ENCODE results near the gene CDK8.

DNA sequence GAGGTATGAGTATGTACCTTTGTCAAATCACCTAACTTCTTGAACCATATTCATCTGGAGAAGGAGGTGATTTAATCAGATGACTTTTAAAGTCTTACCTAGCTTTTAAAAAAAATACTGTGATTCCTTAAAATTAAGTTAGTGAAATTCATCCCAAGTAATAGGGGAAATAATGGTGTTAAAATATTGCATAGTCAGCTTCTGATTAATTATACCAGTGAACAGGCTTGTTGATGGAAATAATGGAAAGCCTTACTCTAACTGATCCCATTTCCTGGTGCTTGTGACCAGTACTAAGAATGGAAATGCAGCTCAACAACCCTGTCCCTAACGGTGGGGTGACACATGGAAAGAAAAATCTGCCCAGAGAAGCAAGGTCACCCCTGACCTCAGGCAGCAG lies 130.7 kb downstream of the CDK8 start:
- TF ChIP-seq CTCF (IDR thresholded peaks at IDR 0.05) (no peak), ZFX (IDR thresholded peaks at IDR 0.05; ENCODE audit: borderline replicate concordance) (no peak)

All from 22Rv1 (cell line).